OCI-LY3 (cell line): ENCODE data around the gene RAB3GAP1.

ENCODE experiments used
- CTCF ChIP-seq: fragments of 200-600, 300-600 bp; sonication (generic); IDR thresholded peaks from 2 replicates; pipeline ENCODE4 v1.5.1; 2014; ENCODE audit warnings: antibody characterized with exemption, low read length, low read depth
- EZH2phosphoT487 ChIP-seq: fragments of 200-600 bp; shearing (Covaris generic); IDR thresholded peaks from 2 replicates; pipeline ENCODE4 v1.6.1; 2018; ENCODE audit warnings: antibody characterized with exemption, mixed run types, low read depth

GRCh38 chr2:135047300-135047699, 4.8 kb upstream of the RAB3GAP1 start, which contains the start of gene MAP3K19:
- TF ChIP-seq CTCF (no peak), EZH2phosphoT487 (no peak)
